ENCODE results near the gene MBOAT7. TPM values are rescaled to one million over a fixed set of nuclear protein-coding genes. Genes with fewer than 3 reads are reported as not detected.
"Not testable (repeated sequence)": the region's sequence is repeated elsewhere in the genome, so short reads cannot be mapped to it uniquely, and the experiment has no call there.

MBOAT7 gene
- total RNA-seq = 65.5 TPM
- long read RNA-seq, transcript MBOAT7-201 (8 exons, 2,529 nt) = major isoform, 33 of 123 reads
- long read RNA-seq, transcript MBOAT7-212 (2 exons, 3,039 nt) = minor isoform, 15 of 123 reads
- long read RNA-seq, partial matches to known transcripts = 51 of 123 reads
- long read RNA-seq, other reads (novel, unspliced or antisense) = 21 of 123 reads

GRCh38 chr19:54189145-54189734 is at the start of gene MBOAT7:
TSS of gene MBOAT7 (minus strand) at chr19:54189580. CDS start at chr19:54188508, 1,072 bp downstream.
- H3K27me3 ChIP-seq (ENCODE audit: low read depth) = no peaks in the 10 kb centered on the region
- intact Hi-C loops (cut with DNase I) = no loop called here
- peak within 1 kb of the TSS; percentile 92 for H3K27ac ChIP-seq
- peak within 1 kb of the TSS; percentile 94 for H3K4me3 ChIP-seq
- H3K36me3 ChIP-seq = peaks cover 23% of the 10 kb centered on the region
- H3K9me3 ChIP-seq = no peaks in the 10 kb centered on the region
- H3K4me1 ChIP-seq = peaks cover 20% of the 10 kb centered on the region
- no peak for DNase-seq
- ATAC-seq = peak; percentile 3 to 25
- TF ChIP-seq CTCF (IDR thresholded peaks at IDR 0.05) = peak; percentile 43

- Histone ChIP-seq H3K36me3 (no peaks in the 10 kb centered on the region), H3K4me3 (no peak overlapping the region), H3K27me3 (ENCODE audit: low read depth) (no peaks in the 10 kb centered on the region), H3K4me1 (no peaks in the 10 kb centered on the region), H3K9me3 (no peaks in the 10 kb centered on the region), H3K27ac (no peak overlapping the region)
- no peak for TF ChIP-seq CTCF (IDR thresholded peaks at IDR 0.05)
- intact Hi-C loops (cut with DNase I) = loop anchor here (5.0 kb wide), 1 partner anchor 67 kb away; no protein-coding TSS in a partner anchor
- DNase-seq (no peak), ATAC-seq (no peak)
Observed at GRCh38 chr19:54233941-54234340, 44.6 kb upstream of the MBOAT7 start.

- Histone ChIP-seq H3K9me3 (no peaks in the 10 kb centered on the region), H3K36me3 (no peaks in the 10 kb centered on the region), H3K4me3 (no peak overlapping the region), H3K27me3 (ENCODE audit: low read depth) (no peaks in the 10 kb centered on the region), H3K4me1 (no peaks in the 10 kb centered on the region), H3K27ac (no peak overlapping the region)
- peak; percentile 92 for DNase-seq
- TF ChIP-seq CTCF (IDR thresholded peaks at IDR 0.05) = peak; percentile 95
- peak; percentile 97 for ATAC-seq
- intact Hi-C loops (cut with DNase I) = loop anchor here (5.0 kb wide), 1 partner anchor 64 kb away; no protein-coding TSS in a partner anchor
Observed at GRCh38 chr19:54231077-54231931, 41.9 kb upstream of the MBOAT7 start.

- DNase-seq (no peak), ATAC-seq (no peak)
- Histone ChIP-seq H3K36me3 (no peaks in the 10 kb centered on the region), H3K9me3 (no peaks in the 10 kb centered on the region), H3K27ac (no peak overlapping the region), H3K4me1 (no peaks in the 10 kb centered on the region), H3K4me3 (no peak overlapping the region), H3K27me3 (ENCODE audit: low read depth) (no peaks in the 10 kb centered on the region)
- no peak for TF ChIP-seq CTCF (IDR thresholded peaks at IDR 0.05)
- intact Hi-C loops (cut with DNase I) = loop anchor here (5.0 kb wide), 1 partner anchor 63 kb away; no protein-coding TSS in a partner anchor
Observed at GRCh38 chr19:54230031-54230430, 40.7 kb upstream of the MBOAT7 start.

- Histone ChIP-seq H3K9me3 (no peaks in the 10 kb centered on the region), H3K27ac (no peak overlapping the region), H3K4me3 (no peak overlapping the region), H3K4me1 (no peaks in the 10 kb centered on the region), H3K36me3 (no peaks in the 10 kb centered on the region), H3K27me3 (ENCODE audit: low read depth) (no peaks in the 10 kb centered on the region)
- no peak for TF ChIP-seq CTCF (IDR thresholded peaks at IDR 0.05)
- ATAC-seq = no peak
- intact Hi-C loops (cut with DNase I) = no loop called here
- DNase-seq = no peak
Observed at GRCh38 chr19:54229146-54229545, 39.8 kb upstream of the MBOAT7 start.

- H3K9me3 ChIP-seq; H3K4me1 ChIP-seq; ATAC-seq; H3K36me3 ChIP-seq; H3K4me3 ChIP-seq; DNase-seq; H3K27me3 ChIP-seq (ENCODE audit: low read depth); intact Hi-C loops (cut with DNase I); H3K27ac ChIP-seq: not testable (repeated sequence)
Observed at GRCh38 chr19:54224619-54225018, 35.2 kb upstream of the MBOAT7 start.

- intact Hi-C loops (cut with DNase I) = not testable (repeated sequence)
- ATAC-seq = peak; percentile 14 to 18
Observed at GRCh38 chr19:54223937-54224281, 34.5 kb upstream of the MBOAT7 start.

GRCh38 chr19:54223277-54223936 is 34.0 kb upstream of the MBOAT7 start:
- H3K27ac ChIP-seq = peak overlapping the region; percentile 81
- DNase-seq; H3K27me3 ChIP-seq (ENCODE audit: low read depth); H3K36me3 ChIP-seq; intact Hi-C loops (cut with DNase I); H3K9me3 ChIP-seq; H3K4me3 ChIP-seq; H3K4me1 ChIP-seq: not testable (repeated sequence)
- peak; percentile 28 to 30 for ATAC-seq

More at GRCh38 chr19:54223937-54224281, 34.5 kb upstream of the MBOAT7 start:
- not testable (repeated sequence) for H3K9me3 ChIP-seq; H3K36me3 ChIP-seq; DNase-seq; H3K27me3 ChIP-seq (ENCODE audit: low read depth); H3K4me3 ChIP-seq; H3K4me1 ChIP-seq
- peak overlapping the region; percentile 81 for H3K27ac ChIP-seq

All from lower lobe of right lung (tissue), 2 donors.